Mesothelial cell of epicardium (in vitro differentiated cells): ENCODE data around the gene VEGFA. TPM values are rescaled to one million over a fixed set of nuclear protein-coding genes. Genes with fewer than 3 reads are reported as not detected.

Source experiments
- DNase-seq, 2 experiments: peaks; one replicate each; pipeline ENCODE4 v3.0.0; 2021; ENCODE audit warnings: low spot score in 2 of 2; ENCODE audit not compliant: unreplicated experiment in 2 of 2
- H3K27ac Mint-ChIP-seq: 2 replicates; pipeline ENCODE4 v1.8.0; 2021; ENCODE audit warnings: mixed read lengths
- H3K27me3 Mint-ChIP-seq: 2 replicates; pipeline ENCODE4 v1.8.0; 2021; ENCODE audit warnings: low read depth, mixed read lengths
- H3K36me3 Mint-ChIP-seq: 2 replicates; pipeline ENCODE4 v1.8.0; 2021; ENCODE audit warnings: mixed read lengths
- H3K4me1 Mint-ChIP-seq: 2 replicates; pipeline ENCODE4 v1.8.0; 2021; ENCODE audit warnings: mixed read lengths
- H3K4me3 Mint-ChIP-seq: 2 replicates; pipeline ENCODE4 v1.8.0; 2021; ENCODE audit warnings: mild to moderate bottlenecking, moderate library complexity, mixed read lengths
- H3K9me3 Mint-ChIP-seq: 2 replicates; pipeline ENCODE4 v1.8.0; 2021; ENCODE audit warnings: mixed read lengths
- total RNA-seq: library from RNA; stranded (reverse); gene quantifications from 3 replicates; pipeline ENCODE4 v1.2.1, GENCODE V29; 2021
- TF ChIP-seq, protein P1 (sequence below): fragments of 200-600 bp; sonication (generic); IDR thresholded peaks from one replicate; pipeline ENCODE4 v1.5.0; 2021; ENCODE audit warnings: antibody characterized with exemption; ENCODE audit not compliant: unreplicated experiment

Gene VEGFA
- total RNA-seq, 1 donor from 2014 or later: 185 TPM

DNA sequence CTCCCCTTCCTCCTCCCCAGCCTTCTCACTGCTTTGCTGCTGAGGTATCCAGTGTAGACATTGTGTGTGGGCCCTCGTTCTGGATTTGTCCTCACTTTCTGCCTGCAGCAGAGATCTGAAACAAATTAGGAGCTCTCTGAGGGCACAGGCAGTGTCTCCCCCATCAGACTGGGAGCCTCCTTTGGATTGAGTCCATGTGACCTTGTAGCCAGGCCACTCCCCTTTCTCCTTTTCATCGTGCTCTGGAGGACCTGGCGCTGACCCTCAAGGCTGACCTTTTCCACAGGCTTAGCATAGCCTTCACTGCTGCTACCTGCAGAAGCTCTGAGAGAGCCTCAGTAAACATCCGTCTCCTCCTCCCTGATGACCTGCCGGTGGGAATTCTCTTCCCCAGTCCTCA is 26.2 kb downstream of the VEGFA start:
- TF ChIP-seq, protein P1, sequence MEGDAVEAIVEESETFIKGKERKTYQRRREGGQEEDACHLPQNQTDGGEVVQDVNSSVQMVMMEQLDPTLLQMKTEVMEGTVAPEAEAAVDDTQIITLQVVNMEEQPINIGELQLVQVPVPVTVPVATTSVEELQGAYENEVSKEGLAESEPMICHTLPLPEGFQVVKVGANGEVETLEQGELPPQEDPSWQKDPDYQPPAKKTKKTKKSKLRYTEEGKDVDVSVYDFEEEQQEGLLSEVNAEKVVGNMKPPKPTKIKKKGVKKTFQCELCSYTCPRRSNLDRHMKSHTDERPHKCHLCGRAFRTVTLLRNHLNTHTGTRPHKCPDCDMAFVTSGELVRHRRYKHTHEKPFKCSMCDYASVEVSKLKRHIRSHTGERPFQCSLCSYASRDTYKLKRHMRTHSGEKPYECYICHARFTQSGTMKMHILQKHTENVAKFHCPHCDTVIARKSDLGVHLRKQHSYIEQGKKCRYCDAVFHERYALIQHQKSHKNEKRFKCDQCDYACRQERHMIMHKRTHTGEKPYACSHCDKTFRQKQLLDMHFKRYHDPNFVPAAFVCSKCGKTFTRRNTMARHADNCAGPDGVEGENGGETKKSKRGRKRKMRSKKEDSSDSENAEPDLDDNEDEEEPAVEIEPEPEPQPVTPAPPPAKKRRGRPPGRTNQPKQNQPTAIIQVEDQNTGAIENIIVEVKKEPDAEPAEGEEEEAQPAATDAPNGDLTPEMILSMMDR: no peak
- Mint-ChIP-seq H3K27ac (no peak overlapping the region), H3K4me1 (peaks cover 3% of the 10 kb centered on the region), H3K27me3 (no peaks in the 10 kb centered on the region), H3K9me3 (no peaks in the 10 kb centered on the region), H3K4me3 (no peak overlapping the region), H3K36me3 (no peaks in the 10 kb centered on the region)
- DNase-seq: no peak

DNA sequence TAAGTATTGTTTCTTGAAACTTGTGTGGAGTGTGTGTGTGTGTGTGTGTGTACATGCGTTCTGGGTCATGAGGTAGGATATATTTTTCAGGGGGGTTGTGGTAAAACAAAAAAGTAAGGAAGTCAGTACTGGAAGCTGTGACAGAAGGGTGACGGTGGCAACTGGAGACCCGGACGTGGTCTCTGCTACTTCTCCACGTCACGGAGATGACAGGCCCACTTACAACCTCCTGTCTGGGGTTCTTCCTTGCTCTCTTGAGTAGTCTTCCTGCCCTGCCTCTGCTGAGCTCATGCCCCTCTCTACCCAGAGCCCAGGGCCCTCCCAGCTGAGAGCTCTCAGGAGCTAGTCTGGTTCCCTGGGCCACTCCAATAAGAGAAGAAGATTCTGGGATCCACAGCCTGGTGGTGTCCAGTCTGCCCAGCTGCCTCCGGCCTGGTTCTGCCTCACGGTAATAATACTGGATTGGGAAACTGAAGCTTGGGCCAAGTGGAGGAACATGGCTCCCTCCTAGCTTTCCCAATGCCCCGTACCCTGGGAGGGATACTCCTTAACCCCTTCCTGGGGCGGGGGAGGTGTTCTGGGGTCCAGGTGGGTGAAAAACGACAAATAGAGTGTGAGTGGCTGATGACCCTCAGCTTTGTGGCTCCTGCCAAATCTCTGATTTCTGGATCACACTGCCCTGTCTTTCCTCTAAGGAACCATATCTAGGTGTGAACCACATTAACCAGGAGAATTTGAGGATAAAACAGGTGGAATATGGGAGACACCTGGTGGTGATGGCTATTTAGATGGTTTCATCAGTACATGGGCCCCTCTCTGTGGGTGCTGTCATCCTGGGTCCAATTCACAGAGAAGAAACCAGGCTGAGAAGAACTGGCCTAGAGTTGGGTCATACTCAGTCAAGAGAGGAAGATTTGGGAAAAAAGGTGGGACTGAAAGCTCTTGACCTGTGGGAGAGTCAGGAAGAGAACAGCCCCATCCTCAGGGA is 27.2 kb downstream of the VEGFA start:
- no peak overlapping the region for H3K27ac Mint-ChIP-seq
- H3K27me3 Mint-ChIP-seq: no peaks in the 10 kb centered on the region
- no peaks in the 10 kb centered on the region for H3K36me3 Mint-ChIP-seq
- TF ChIP-seq, protein P1: no peak
- no peak overlapping the region for H3K4me3 Mint-ChIP-seq
- H3K9me3 Mint-ChIP-seq: no peaks in the 10 kb centered on the region
- peaks cover 6% of the 10 kb centered on the region for H3K4me1 Mint-ChIP-seq
- DNase-seq: no peak

DNA sequence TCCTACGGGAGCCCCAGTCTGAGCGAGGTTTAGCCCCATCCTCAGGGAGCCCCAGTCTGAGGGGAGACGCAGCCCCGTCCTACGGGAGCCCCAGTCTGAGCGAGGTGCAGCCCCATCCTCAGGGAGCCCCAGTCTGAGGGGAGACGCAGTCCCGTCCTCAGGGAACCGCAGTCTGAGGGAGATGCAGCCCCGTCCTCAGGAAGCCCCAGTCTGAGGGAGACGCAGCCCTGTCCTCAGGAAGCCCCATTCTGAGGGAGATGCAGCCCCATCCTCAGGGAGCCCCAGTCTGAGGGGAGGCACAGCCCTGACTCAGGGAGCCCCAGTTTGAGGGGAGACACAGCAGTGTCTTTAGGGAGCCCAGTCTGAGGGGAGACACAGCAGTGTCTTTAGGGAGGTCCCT is 27.9 kb downstream of the VEGFA start:
- no peaks in the 10 kb centered on the region for H3K9me3 Mint-ChIP-seq

DNA sequence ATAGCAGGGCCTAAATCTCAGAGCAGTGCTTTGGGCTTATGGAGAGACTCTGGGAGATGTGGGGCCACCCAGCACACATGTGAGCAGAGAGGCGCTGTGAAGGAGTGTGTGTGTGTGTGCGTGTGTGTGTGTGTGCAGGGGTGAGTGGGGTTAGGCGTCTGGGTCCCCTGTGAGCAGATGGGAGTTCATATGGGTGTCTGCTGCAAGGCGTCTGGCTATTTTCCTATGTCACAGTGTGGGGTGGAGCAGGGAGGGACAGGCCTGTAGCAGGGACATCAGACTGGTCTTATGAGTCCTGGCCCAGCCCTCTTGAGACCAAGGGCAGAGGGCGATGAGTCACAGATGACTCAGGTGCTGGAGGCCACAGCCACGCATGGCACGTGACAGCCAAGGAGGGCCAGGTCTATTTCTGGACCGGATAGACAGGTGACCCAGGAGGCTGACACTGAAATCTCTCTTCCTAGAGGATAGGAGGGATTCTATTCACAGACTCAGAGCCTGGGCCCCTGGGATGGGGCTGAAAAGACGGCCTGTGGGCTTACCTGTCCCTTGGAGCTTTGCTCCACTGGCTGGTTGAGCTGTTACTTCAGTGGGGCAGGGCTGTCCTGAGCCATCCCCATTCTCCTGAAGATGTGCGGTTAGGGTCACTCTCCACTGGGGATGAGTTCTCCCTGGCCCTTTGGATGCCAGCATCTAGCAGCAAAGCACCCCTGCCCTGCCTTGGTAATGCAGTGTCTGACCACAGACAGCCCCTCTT is 28.9 kb downstream of the VEGFA start:
- Mint-ChIP-seq H3K27me3 (no peaks in the 10 kb centered on the region), H3K4me1 (peaks cover 16% of the 10 kb centered on the region), H3K4me3 (no peak overlapping the region), H3K36me3 (no peaks in the 10 kb centered on the region), H3K27ac (no peak overlapping the region), H3K9me3 (no peaks in the 10 kb centered on the region)
- DNase-seq: no peak
- TF ChIP-seq, protein P1: no peak

More for the DNA sequence above, 27.9 kb downstream of the VEGFA start:
- DNase-seq: no peak
- Mint-ChIP-seq H3K4me3 (no peak overlapping the region), H3K27me3 (no peaks in the 10 kb centered on the region), H3K36me3 (no peaks in the 10 kb centered on the region), H3K27ac (no peak overlapping the region), H3K4me1 (peaks cover 13% of the 10 kb centered on the region)
- TF ChIP-seq, protein P1: no peak

DNA sequence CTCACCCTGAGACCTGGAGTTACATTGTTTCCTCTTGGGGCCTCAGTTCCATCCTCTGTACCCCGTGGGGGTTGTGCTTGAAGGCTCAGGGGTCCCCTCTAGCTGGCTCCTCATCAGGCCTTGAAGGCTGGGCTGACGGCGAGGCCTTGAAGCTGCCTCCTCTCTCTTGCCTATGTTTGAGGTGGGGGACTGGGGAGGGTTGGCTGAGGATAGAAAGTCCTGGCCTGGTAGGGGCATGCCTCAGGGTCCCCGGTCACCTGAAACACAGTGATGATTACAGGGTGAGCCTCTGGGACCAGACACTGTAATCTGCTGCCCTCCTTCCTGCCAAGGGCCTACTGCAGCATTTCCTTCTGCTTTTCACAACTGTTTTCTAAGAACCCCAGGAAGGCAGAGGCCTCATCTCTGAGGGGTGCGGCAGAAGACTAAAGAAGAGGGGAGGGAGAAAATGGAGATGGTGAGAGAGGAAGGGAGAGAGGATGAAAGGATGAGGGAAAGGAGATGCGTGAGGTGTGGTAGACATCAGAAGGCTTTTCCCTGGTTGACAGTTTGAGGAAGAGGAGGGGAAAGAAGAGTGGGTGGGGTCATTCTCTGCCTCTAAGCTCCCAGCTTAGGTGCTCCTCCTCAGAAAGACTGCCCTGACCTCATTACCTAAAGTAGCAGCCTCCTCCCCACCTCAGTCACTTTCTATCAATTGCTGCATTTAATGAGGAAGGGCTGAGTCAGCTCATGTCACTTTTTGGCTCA is 29.7 kb downstream of the VEGFA start:
- Mint-ChIP-seq H3K27me3 (no peaks in the 10 kb centered on the region), H3K9me3 (no peaks in the 10 kb centered on the region), H3K27ac (no peak overlapping the region), H3K4me1 (peaks cover 16% of the 10 kb centered on the region), H3K36me3 (no peaks in the 10 kb centered on the region), H3K4me3 (no peak overlapping the region)
- no peak for DNase-seq
- TF ChIP-seq, protein P1: no peak
